Cortex of kidney (tissue), 1 donor: ENCODE data around the gene ERVH48-1.
"Not testable (repeated sequence)": the region's sequence is repeated elsewhere in the genome, so short reads cannot be mapped to it uniquely, and the experiment has no call there.

Source experiments
- DNase-seq: peaks from one replicate; lab custom pipeline; 2025; lab: John Stamatoyannopoulos, UW

ERVH48-1 gene

DNA sequence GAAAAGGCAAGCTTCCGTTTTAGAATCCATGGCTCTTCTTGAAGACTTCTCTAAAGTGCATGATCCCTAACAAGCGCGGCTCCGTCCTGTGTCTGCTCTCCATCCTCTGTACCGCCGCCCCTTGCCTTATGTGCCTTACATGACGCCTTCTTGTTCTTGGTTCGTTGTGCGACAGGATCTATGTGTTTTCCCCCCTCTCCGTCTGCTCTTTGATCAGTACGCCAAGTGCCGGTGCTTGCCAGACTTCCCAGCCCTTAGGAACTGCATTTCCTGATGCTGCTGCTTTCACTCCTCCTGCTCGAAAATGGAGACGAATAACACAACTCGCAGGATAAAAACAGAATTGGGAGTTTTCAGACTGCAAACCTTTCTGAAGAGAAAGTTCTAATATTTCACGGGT lies 19.2 kb downstream of the ERVH48-1 start:
- DNase-seq: no peak

DNA sequence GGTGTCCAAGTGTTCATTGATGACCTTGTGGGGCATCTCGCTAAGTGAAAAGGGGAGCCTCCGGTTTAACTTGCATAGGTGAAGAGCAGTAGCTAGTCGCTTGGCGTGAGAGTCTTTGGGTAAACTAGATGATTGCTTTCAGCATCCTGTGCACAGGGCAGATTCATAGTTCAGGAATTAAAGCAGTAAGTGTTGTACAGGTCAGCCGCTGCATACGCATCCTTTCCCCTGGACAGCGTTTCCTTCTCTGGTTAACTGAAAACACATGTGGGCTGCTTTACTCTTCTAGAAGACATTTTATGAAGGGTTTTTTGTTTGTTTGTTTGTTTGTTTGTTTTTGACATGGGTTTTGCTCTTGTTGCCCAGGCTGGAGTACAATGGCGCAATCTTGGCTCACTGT lies 20.2 kb downstream of the ERVH48-1 start:
- DNase-seq: no peak

DNA sequence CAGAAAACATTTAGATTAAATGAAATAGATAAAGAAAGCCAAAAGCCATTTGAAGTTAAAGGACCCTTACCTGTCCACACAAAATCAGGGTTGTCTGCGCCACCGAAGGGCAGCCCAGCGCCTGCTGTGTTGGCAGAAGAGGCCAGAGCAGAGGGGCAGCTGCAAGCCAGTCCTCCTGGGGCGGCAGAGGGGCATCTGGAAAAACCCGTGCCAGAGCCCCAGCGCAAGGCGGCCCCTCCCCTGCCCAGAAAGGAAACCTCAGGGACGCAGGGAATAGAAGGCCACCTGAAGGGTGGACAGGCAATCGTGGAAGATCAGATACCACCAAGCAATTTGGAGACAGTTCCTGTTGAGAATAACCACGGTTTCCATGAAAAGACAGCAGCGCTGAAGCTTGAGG lies 21.6 kb downstream of the ERVH48-1 start:
- DNase-seq: no peak

DNA sequence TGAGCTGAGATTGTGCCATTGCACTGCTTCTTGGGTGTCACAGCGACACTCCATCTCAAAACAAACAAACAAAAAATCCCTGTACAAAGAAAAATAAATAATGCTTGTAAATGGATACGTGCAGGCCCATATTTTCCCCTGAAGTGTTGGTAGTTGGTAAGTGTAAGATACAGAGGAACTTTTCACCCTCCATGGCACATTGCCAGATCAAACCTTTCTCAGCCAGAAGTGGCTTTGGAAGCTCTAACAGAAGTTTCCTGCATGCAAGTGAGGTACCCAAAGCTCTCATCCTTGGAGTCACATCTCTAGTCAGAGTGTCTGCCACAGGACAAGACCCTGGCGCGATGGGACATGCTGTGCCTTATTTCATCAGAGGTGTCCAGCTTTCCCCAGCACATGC lies 25.0 kb downstream of the ERVH48-1 start:
- no peak for DNase-seq

DNA sequence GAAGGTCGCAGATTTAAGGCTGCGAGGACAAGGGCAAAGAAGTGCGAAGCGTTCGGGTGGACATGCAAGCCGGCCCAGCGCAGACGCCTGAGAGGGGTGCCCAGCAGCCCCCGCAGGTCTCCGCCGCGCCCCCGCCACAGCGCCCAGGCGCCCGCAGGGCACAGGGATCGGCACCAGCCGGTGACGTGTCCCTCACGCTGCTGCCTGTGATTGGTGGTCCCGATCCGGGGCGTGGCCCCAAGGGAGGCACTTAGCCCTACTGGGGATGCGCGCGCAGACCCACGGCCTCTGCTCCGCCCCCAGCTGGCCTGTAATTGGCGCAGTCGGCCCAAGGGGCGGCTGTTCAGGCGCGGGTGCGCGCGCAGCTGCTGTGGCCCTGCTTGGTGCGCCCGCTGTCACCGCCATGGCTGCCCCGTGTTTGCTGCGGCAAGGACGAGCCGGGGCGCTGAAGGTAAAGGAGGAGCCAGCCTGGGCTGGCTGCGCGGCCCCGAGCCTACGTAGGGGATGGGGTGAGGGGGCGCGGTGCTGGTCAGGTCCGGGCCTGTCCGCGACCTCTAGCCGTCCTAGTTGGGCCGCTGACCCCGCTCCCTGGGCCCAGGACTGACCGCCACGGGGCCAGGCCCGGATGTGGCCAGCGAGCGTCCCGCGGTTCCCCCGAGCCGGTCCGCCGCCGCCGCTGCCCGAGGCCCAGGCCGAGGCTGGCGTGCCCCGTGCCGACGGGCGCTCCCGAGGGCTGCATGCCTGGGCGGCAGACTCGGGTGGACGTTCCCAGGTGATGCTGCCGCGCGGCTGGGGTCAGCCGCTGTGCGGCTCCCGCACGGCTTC lies 32.3 kb downstream of the ERVH48-1 start, which contains the start of gene NDUFV3:
TSS of gene NDUFV3 (plus strand) at position 379 of the 825 bp plus-strand sequence. CDS start at position 404, 25 bp downstream.
- peak; percentile 88 for DNase-seq

DNA sequence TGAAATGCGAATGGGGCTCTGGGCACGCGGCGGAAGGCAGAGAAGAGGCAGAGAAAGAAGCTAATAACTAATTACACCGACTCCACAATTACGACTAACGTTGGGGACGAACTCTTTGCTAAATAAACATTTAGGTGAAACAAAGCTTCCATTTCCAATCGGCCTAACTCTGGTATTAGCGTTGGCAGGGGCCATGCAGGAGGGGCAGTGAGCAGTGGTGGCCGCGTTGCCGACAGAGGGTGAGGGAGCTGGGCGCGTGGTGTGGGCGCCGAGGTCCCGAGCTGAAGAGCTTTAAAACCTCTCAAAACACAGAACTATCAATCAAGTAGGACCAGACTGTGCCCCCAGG lies 32.9 kb downstream of the ERVH48-1 start:
- DNase-seq: no peak

DNA sequence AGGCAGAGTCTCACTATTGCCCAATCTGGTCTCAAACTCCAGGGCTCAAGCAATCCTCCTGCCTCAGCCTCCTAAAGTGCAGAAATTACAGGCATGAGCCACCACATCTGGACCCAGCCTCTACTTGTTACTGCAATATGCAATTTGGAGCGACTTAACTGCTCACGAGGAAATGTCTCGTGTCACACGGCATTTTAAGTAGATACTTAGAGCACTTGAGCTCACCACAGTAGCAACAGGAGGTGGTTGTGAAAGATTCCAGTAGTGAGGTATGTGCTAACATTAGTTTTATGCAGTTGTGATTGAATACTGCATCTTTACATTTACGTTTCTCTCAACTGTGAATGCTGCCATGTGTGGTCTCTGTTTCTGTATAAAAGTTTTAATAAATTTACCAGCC lies 38.1 kb downstream of the ERVH48-1 start:
- DNase-seq: no peak

DNA sequence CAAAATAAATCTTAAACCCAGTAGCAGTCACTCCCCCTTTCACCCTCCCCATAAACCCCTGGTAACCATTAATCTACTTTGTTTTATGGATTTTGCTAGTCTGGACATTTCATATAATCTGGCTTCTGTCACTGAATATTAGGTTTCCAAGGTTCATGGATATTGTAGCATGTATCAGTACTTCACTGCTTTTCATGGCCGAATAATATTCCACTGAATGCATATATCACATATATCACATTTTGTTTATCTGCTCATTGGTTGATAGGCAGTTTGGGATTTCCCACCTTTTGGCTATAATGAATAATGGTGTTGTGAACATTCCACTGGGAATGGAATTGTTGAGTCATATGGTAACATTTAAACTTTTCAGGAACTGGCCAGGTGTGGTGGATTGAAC lies 41.5 kb downstream of the ERVH48-1 start:
- DNase-seq: no peak

DNA sequence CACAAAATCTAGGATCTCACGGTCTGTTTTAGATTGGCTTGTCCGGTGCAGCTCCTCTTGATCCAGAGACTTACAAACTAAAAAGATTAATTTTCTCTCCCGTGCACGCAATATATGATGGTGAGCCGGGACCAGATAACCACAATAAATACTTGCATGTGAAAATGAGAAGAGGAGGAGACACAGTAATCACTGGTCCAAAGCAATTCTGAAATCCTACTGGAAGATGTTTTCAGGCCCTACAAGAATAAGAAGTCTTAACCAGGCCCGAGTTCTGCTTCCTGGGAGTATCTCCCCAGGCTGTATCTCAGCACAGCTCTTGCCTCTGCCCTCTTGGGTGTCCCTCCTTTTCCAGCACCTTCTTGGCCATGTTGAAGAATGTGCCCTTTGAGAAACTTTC lies 45.1 kb downstream of the ERVH48-1 start:
- no peak for DNase-seq

DNA sequence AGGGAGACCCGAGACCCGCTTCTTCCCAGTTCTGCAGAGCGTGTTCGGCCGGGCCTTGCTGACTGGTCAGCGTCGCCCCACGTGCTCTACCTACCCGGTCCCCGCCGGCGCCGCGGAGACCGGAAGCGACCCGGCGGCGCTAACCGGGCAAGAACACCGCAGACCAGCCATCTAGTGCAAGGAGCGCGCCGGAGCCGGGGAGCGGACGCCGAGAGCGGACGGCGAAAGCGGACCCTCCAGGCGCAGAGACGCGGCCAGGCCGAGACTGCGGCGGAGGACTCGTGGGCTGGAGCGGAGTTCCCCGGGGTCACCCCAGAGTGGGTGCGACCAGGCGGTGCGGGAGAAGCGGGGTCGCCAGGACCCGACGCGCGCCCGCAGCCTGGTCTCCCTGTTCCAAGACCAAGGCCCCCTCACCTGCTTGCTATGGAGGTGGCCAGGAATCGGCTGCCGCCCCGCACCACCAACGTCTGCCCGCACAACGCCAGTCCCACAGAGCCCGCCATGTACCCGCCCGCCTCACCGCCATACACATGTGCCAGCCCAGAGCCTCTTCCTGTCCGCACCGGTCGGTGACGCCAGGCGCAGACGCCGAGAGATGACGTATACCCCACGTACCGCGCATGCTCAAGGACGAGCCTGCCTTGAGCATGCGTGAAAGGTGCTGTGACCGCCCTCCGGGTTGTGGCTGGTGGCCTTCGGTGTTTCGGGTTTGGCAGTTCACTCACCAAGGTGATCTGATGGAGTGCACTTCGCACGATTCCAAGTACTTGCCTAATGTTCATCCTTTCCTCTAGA lies 46.2 kb downstream of the ERVH48-1 start, which contains the start of gene WDR4:
TSS of gene WDR4 (minus strand) at position 547 of the 795 bp plus-strand sequence. CDS start at position 503, 44 bp downstream.
- DNase-seq: peak; percentile 61

DNA sequence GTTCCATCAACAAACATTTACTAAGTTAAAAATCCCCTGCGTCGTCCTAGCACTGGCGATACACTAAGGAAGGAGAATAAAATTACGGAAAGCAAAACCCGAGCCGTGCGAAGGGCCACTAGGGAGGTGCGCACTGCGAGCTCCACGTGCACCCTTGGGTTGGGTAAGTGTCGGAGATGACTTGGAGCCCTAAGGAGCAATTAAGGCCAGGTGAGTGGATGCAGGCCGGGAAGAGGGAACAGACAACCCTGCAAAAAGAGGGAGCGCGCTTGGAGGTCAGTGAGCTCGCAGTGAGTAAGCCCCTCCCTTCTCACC lies 46.8 kb downstream of the ERVH48-1 start:
- no peak for DNase-seq

DNA sequence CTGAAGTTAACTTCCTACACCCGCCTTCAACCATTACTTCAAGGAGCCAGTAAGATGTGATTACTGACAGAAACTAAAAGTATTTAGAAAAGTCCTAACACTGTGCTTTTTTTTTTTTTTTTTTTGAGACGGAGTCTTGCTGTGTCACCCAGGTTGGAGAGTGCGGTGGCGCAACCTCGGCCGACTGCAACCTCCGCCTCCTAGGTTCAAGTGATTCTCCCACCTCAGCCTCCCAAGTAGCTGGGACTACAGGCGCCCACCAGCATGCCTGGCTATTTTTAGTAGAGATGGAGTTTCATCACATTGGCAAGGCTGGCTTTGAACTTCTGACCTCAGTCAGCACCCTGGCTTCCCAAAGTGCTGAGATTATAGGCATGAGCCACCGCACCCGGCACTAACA lies 49.6 kb downstream of the ERVH48-1 start:
- not testable (repeated sequence) for DNase-seq

DNA sequence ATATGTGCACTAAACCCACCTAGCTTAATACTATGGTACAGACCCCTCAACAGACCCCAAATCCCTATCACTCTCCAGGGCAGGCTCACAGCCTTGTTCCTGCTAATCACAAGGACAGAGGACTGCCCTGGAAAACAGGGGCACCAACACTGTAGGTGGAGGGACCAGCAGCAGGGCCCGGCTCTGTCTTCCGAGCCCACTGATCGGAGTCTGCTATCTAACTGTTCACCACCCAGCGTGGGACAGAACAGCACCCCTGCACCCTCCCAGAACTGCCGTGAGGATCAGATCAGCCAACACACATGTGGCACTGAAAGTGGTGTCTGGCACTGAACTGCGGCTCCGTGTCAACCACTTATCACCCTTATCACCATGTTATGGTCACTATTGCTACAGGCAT lies 52.3 kb downstream of the ERVH48-1 start:
- no peak for DNase-seq

DNA sequence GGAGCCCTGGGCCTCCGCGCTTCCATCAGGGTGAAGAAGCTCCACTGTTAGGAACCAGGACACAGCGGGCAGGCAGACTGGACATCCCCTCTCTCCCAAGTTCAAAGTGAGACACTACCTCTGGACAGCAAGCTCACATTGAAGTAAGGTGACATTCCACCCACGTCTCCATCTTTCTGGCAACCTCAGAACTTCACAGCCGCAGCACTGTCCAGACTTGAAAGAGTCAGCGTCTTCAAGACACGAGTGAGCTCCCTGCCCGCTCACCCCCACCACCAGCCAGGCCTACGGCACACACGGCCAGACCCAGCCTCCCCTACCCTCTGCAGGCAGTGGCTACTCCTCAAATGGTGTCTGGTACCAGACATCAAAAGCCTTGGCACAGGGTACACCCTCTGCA lies 57.2 kb downstream of the ERVH48-1 start:
- no peak for DNase-seq
